ENCODE data around the gene NEDD9.
A peak's percentile ranks its signal among the peaks of the same experiment; 100 is the strongest.

Gene NEDD9, protein sequence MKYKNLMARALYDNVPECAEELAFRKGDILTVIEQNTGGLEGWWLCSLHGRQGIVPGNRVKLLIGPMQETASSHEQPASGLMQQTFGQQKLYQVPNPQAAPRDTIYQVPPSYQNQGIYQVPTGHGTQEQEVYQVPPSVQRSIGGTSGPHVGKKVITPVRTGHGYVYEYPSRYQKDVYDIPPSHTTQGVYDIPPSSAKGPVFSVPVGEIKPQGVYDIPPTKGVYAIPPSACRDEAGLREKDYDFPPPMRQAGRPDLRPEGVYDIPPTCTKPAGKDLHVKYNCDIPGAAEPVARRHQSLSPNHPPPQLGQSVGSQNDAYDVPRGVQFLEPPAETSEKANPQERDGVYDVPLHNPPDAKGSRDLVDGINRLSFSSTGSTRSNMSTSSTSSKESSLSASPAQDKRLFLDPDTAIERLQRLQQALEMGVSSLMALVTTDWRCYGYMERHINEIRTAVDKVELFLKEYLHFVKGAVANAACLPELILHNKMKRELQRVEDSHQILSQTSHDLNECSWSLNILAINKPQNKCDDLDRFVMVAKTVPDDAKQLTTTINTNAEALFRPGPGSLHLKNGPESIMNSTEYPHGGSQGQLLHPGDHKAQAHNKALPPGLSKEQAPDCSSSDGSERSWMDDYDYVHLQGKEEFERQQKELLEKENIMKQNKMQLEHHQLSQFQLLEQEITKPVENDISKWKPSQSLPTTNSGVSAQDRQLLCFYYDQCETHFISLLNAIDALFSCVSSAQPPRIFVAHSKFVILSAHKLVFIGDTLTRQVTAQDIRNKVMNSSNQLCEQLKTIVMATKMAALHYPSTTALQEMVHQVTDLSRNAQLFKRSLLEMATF
- total RNA-seq, result 51.1 to 110 reads per million in 2 donors

- peak; percentile 89 to 98 (median 93) for DNase-seq
Observed at GRCh38 chr6:11232193-11232769, at the start of gene NEDD9. TSS of gene NEDD9 (minus strand) at chr6:11232668. CDS start at chr6:11232515, 153 bp downstream.

DNA sequence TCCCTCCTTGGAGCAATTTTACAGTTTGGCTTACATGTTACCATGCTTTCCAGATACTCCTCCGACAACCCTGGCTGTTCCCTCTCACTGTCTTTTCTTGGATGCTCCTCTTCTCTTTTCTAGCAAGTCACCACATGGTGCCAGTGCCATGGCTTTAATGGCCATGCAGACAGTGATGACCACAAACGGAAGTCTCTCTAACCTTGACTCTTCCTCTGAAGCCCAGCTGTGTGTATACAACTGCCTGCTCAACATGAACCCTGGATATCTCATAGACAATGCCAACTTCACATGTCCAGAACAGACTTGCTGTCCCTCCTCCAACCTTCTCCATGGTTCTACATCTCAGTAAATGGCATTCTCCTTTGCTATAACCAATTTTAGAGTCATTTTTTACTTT, 49.8 kb upstream of the NEDD9 start:
- DNase-seq, result no peak

- DNase-seq, result no peak
Observed at GRCh38 chr6:11280394-11280793, 47.9 kb upstream of the NEDD9 start.

GRCh38 chr6:11279284-11279689, 46.8 kb upstream of the NEDD9 start:
- DNase-seq, result no peak

DNA sequence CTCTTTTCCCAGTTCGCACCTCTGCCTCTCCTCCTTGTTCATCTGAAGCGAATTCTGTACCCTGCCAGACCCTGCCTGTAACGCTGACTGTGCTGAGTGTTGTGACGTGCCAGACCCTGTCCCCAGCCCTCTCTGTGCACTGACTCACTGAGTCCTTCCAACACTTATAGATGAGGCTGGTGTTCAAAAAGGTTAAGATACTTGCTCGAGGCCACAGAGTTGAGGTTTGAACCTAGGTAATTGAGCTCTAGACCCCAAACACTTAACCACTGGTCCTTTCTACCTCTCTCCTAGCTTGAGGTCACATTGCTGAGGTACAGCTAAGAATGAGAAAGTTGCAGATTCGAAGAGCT, 45.7 kb upstream of the NEDD9 start:
- peak in 1 of 5 experiments; percentile 85 for DNase-seq

GRCh38 chr6:11277275-11278206, 45.1 kb upstream of the NEDD9 start:
- DNase-seq, result peak in 2 of 5 experiments; percentile 11 to 45

DNA sequence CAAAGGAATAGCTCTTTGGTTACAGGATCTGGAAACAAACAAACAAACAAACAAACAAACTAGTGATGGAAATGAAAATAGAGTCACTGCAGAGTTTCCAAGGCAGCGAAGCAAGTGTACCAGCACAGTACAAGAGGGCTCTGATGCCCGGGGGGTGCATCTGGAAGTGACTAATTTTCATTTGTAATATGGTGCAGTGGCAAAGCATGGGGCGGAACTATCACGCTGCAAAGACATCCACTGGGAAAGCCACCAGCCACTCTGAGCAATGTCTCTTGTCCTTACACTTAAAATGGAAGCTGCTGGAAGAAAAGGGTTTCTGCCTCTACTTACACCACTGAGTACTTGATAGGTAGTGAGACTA, 44.4 kb upstream of the NEDD9 start:
- DNase-seq, result no peak

DNA sequence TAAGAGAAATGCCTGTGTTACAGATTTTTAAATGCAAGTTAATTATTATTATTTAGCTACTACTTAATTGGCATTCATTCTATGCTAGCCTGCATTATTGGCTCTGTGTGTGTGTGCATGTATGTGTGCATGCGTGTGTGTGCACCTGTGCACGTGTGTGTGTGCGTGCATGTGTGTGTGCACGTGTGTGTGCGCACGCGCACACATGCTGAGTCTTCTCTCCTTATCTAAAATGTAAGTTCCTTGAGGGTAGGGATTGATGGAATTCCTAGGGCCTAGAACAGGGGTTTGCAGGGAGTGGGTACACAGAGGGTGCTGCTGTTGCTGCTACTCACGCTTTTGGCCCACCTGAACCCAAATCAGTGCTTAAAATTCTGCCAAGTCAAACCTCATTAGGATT, 43.8 kb upstream of the NEDD9 start:
- no peak for DNase-seq

DNA sequence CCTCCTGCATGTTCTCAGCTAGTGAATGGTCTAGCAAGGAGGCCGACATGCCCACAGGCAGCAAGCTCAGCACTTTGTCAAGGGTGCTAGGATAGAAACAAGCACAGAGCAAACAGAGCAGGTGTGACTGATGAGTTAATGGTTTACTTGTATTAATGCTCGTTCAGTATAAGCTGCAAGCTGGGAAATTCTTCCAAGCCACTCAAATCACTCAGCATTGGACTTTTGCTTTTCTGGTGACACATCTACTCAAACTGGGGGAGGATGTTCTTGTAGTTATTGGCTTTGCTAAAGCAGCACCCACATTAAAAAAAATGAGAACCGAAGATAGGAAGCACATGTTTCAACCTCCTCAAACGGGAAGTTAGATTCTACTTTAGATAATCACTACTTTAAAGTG, 43.1 kb upstream of the NEDD9 start:
- peak in 1 of 5 experiments; percentile 72 for DNase-seq

DNA sequence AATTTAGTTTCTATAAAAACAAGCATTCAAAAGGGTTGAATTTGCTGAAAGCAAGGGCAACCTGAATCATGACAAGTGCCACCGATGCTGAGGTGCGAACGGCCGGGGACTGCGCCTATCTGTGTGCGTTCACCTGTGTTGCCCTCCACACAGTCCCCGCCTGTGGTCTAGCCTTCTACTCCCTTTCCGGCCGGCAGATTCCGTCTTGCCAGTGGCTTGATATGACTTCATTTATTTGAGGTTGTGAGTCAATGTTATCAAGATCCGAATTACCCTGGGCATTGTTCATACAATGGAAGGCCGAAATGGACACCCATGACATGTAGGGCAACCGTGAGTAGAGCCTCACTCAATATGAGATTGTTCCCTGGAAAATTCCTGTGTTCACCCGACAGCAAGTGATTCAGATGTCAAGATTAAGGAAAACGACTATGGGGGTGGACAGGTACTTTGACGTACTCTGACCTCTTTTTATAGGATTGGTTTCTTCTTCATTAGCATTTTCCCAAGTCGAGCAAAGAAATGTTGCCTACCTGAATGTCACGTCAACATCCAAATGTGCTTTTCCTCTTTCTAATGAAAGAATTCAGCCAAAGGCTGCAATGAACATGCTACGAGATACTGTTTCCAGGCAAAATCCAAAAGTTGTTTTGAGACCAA, 41.1 kb upstream of the NEDD9 start:
- DNase-seq, result no peak

- no peak for DNase-seq
Observed at GRCh38 chr6:11272491-11273192, 40.2 kb upstream of the NEDD9 start.

DNA sequence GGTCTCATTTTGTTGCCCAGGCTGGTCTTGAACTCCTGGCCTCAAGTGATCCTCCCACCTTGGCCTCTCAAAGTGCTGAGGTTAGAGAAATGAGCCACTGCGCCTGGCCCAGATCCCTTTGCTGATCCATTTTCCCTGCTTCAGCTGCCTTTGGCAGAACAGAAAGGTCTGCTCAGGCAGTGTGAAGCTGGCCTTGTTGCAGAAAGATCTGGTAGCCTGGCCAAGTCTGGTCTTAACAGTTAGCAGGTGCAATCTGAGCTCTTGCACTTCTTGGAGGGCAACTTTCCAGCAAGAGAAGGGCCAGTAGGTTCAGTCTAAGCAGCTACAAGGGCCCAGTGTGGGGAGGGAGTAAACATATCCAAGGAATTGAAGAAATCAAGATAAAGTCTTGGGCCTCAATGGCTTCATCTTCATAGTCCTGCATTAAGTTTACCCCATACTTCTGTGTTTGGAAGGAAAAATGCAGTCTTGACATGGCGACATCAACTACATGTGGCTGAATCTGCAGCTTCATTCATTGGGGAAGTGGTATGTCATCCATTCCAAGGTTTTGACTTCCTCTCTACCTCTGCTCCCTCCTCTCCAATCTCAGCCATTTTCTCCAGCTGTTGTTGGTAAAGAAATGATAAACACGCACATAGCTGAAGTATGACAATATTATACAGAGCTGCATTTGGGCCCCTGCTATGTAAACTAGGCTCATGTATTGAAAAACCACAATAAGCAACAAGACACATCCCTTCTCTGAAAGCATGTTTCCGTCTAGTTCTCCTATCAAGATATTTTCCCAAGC, 39.0 kb upstream of the NEDD9 start:
- no peak for DNase-seq

- DNase-seq, result no peak
Observed at GRCh38 chr6:11270030-11271027, 37.9 kb upstream of the NEDD9 start.

DNA sequence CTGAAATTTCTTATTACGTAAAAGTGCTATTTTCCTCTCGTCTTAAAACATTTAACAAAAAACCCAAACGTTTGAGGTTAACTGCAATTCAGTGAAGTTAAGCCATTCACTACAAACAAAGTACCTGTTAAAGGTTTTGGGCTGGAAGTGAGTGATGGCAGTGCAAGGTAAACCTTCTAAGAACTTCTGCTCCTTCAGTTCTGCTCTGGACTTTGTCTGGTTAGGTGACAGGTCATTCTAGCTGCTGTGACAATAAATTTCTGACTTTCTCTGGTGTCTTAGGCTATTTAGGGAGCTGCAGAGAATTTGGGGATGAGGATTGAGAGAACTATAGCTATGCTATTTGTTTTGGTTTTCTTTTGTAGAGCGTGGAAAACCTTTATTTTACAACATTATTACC, 36.5 kb upstream of the NEDD9 start:
- no peak for DNase-seq

GRCh38 chr6:11266926-11267325, 34.5 kb upstream of the NEDD9 start:
- no peak for DNase-seq

- DNase-seq, result no peak
Observed at GRCh38 chr6:11265932-11266331, 33.5 kb upstream of the NEDD9 start.

DNA sequence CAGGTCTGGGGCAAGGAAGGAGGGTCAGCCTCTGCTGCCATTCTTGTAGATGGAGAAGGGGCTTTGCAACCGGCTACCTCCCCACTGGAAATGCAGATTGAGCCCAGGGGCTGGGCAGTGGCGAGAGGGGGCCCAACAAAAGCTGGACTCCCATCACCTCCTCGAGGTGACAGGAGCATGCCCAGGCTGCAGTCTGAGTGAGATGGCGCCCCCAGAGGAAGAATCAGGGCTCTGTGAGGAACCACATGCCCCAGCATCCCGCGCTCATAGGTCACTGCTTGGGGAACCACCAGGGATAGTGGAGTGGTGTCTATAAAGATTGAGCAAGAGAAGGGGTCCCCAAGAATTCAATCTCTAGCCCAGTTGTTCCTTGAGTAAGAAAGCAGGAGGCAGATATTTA, 31.6 kb upstream of the NEDD9 start:
- DNase-seq, result no peak

DNA sequence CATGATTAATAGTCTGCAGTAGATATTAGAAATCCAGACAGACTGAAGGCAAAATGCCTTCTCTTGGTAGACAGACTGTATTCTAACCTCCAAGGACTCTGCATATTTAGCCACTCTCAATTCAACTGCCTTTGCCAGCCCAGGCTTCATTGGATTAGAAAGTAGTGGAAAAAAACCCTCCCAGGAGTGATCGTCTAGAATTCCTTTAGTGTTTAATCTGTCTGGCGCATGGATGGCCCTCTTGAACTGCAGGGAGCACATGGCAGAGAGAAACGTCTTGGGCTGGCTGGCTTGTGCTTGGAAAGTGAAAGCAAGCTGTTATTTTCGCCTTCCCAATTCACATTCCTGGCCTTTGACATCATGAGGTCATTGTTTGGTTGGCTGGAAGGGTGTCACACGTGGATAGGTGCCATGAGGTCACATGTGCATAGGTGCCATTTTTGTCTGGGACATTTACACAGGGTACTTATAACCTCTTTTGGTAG, 30.9 kb upstream of the NEDD9 start:
- no peak for DNase-seq

DNA sequence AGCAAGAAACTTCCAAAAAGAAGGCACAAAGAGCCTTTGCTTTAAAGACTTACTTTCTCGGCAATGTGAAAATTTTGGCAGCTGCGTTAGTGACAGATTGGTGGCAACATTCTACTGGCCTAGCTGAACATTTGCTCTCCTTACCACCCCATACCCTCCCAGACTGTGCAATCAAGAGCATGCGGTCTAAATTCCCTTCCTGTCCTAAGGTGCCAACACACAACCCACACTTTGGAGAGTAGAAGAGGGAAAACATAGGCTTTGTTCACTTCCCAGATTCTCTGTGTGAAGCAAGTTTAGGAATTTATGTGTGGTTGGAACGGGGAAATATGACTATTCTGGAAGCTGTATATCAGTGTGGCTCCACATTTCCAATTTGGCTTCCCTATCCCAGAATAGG, 29.8 kb upstream of the NEDD9 start:
- no peak for DNase-seq

Data from T-helper 2 cell (primary cell).